OCI-LY3 (cell line): ENCODE results near the gene RPL32.

Source experiments
- H2AFZ ChIP-seq: fragments of 200-600, 300-600 bp; shearing (Covaris generic); 2 replicates; pipeline ENCODE4 v1.6.0; 2014; ENCODE audit warnings: antibody characterized with exemption, low read depth, low read length
- H3K27ac ChIP-seq: fragments of 200-600, 300-600 bp; sonication (generic); 2 replicates; pipeline ENCODE4 v1.5.1; 2014; ENCODE audit warnings: mild to moderate bottlenecking, low read length, moderate library complexity, mixed read lengths
- H3K27me3 ChIP-seq: fragments of 200-600, 300-600 bp; sonication (generic); 2 replicates; pipeline ENCODE4 v1.6.1; 2014; ENCODE audit warnings: low read depth, low read length, mixed read lengths
- H3K36me3 ChIP-seq: fragments of 200-600, 300-600 bp; sonication (generic); replicated peaks from 2 replicates; pipeline ENCODE3; 2014; ENCODE audit warnings: low read depth, low read length, mixed read lengths
- H3K4me1 ChIP-seq: fragments of 300-600, 200-600 bp; sonication (generic); 2 replicates; pipeline ENCODE4 v1.6.1; 2014; ENCODE audit warnings: low read length, mixed read lengths
- H3K4me2 ChIP-seq: fragments of 200-600, 300-600 bp; sonication (generic); 2 replicates; pipeline ENCODE4 v1.6.1; 2014; ENCODE audit warnings: low read length, mixed read lengths
- H3K4me3 ChIP-seq: fragments of 300-600, 200-600 bp; sonication (generic); 2 replicates; pipeline ENCODE4 v1.5.1; 2014; ENCODE audit warnings: antibody characterized with exemption, mild to moderate bottlenecking, low read length, moderate library complexity
- H3K79me2 ChIP-seq: fragments of 300-600, 200-600 bp; shearing (Covaris generic); 2 replicates; pipeline ENCODE4 v1.6.1; 2014; ENCODE audit warnings: mild to moderate bottlenecking, low read length, mixed read lengths
- H3K9ac ChIP-seq: fragments of 300-600, 200-600 bp; shearing (Covaris generic); 2 replicates; pipeline ENCODE4 v1.6.0; 2014; ENCODE audit warnings: mild to moderate bottlenecking, low read length, moderate library complexity
- H3K9me3 ChIP-seq: fragments of 200-600, 300-600 bp; shearing (Covaris generic); 2 replicates; pipeline ENCODE4 v1.6.1; 2014; ENCODE audit warnings: low read length, mixed read lengths; ENCODE audit not compliant: insufficient read depth
- H4K20me1 ChIP-seq: fragments of 200-600, 300-600 bp; sonication (generic); 2 replicates; pipeline ENCODE4 v1.6.1; 2016; ENCODE audit warnings: low read length, mixed read lengths; ENCODE audit not compliant: insufficient read depth
- CTCF ChIP-seq: fragments of 200-600, 300-600 bp; sonication (generic); IDR thresholded peaks from 2 replicates; pipeline ENCODE4 v1.5.1; 2014; ENCODE audit warnings: antibody characterized with exemption, low read length, low read depth
- EZH2phosphoT487 ChIP-seq: fragments of 200-600 bp; shearing (Covaris generic); IDR thresholded peaks from 2 replicates; pipeline ENCODE4 v1.6.1; 2018; ENCODE audit warnings: antibody characterized with exemption, mixed run types, low read depth

The RPL32 gene

GRCh38 chr3:12841149-12841969 lies at the start of gene RPL32:
RPL32 (minus strand) TSS chr3:12841565; CDS start chr3:12840237, 1,328 bp downstream.
- Histone ChIP-seq H3K4me1 (peaks cover 24% of the 10 kb centered on the region), H4K20me1 (peaks cover 45% of the 10 kb centered on the region), H3K79me2 (peaks cover 51% of the 10 kb centered on the region), H3K4me3 (peak within 1 kb of the TSS; percentile 86), H3K27me3 (no peaks in the 10 kb centered on the region), H3K4me2 (peak within 1 kb of the TSS; percentile 72), H3K27ac (peak within 1 kb of the TSS; percentile 64), H3K9ac (peak within 1 kb of the TSS; percentile 89), H3K9me3 (no peaks in the 10 kb centered on the region), H3K36me3 (peaks cover 43% of the 10 kb centered on the region), H2AFZ (peak within 1 kb of the TSS; percentile 95)
- peak; percentile 89 for TF ChIP-seq CTCF
- TF ChIP-seq EZH2phosphoT487 = no peak

- no peaks in the 10 kb centered on the region for H3K9me3 ChIP-seq
- H3K79me2 ChIP-seq = no peaks in the 10 kb centered on the region
- TF ChIP-seq CTCF (peak; percentile 57), EZH2phosphoT487 (no peak)
- no peaks in the 10 kb centered on the region for H3K36me3 ChIP-seq
- H3K27me3 ChIP-seq = peaks cover 49% of the 10 kb centered on the region
- H3K27ac ChIP-seq = no peak overlapping the region
- no peak overlapping the region for H2AFZ ChIP-seq
- H3K4me1 ChIP-seq = peaks cover 25% of the 10 kb centered on the region
- H3K4me2 ChIP-seq = no peak overlapping the region
- no peak overlapping the region for H3K9ac ChIP-seq
- 0 out of 2 replicates have a peak, but pooled peaks cover 3% of the 10 kb centered on the region for H4K20me1 ChIP-seq
- H3K4me3 ChIP-seq = no peak overlapping the region
Measured at GRCh38 chr3:12890610-12891390, 49.4 kb upstream of the RPL32 start.

GRCh38 chr3:12886736-12887135 lies 45.4 kb upstream of the RPL32 start:
- Histone ChIP-seq H3K9me3 (no peaks in the 10 kb centered on the region), H3K36me3 (no peaks in the 10 kb centered on the region), H3K4me1 (peaks cover 49% of the 10 kb centered on the region), H3K27me3 (peaks cover 49% of the 10 kb centered on the region), H3K4me3 (peak overlapping the region; percentile 73), H3K9ac (no peak overlapping the region), H3K27ac (no peak overlapping the region), H3K4me2 (peak overlapping the region; percentile 93), H4K20me1 (no peaks in the 10 kb centered on the region), H3K79me2 (no peaks in the 10 kb centered on the region), H2AFZ (no peak overlapping the region)
- TF ChIP-seq EZH2phosphoT487 (no peak), CTCF (no peak)

GRCh38 chr3:12886106-12886679 lies 44.8 kb upstream of the RPL32 start:
- Histone ChIP-seq H3K4me3 (peak overlapping the region; percentile 73), H3K27ac (no peak overlapping the region), H3K4me1 (peaks cover 49% of the 10 kb centered on the region), H2AFZ (no peak overlapping the region), H3K27me3 (peaks cover 48% of the 10 kb centered on the region), H3K4me2 (peak overlapping the region; percentile 93), H3K36me3 (no peaks in the 10 kb centered on the region), H3K79me2 (no peaks in the 10 kb centered on the region), H3K9me3 (no peaks in the 10 kb centered on the region), H4K20me1 (no peaks in the 10 kb centered on the region), H3K9ac (peak overlapping the region; percentile 49; the same call in 1 of the 2 replicates)
- TF ChIP-seq EZH2phosphoT487 = no peak
- TF ChIP-seq CTCF = no peak
